Natural killer cell treated with Interleukin-12 subunit alpha and Interleukin-12 subunit beta and Interleukin-15 and Interleukin-18, amount 100 ng/mL, for 72 hours (primary cell): ENCODE measurements around the gene CENPO. TPM values are rescaled to one million over a fixed set of nuclear protein-coding genes. Genes with fewer than 3 reads are reported as not detected.

Source experiments
- ATAC-seq, 2 donors: fragments of 150-1000 bp; cut with Tn5 transposase in 1 of 2; sonication (Bioruptor Pico), chemical (Tn5 transposase) in 1 of 2; 2 replicates each; pipeline ENCODE4 v1.10.0; 2021
- DNase-seq: peaks from one replicate; pipeline ENCODE4 v3.0.0; 2022; ENCODE audit warnings: low spot score
- H3K27ac Mint-ChIP-seq, 2 donors: 1 replicate in 1 of 2; 2 replicates in 1 of 2; pipeline ENCODE4 v1.8.0; 2022; ENCODE audit warnings: mixed read lengths in 2 of 2, mild to moderate bottlenecking in 1 of 2, moderate library complexity in 1 of 2
- H3K27me3 Mint-ChIP-seq, 2 donors: 1 replicate in 1 of 2; 2 replicates in 1 of 2; pipeline ENCODE4 v1.8.0; 2022; ENCODE audit warnings: mixed read lengths in 2 of 2
- H3K36me3 Mint-ChIP-seq: one replicate; pipeline ENCODE4 v1.8.0; 2022; ENCODE audit warnings: mixed read lengths
- H3K4me1 Mint-ChIP-seq, 2 donors: 1 replicate in 1 of 2; 2 replicates in 1 of 2; pipeline ENCODE4 v1.8.0; 2022; ENCODE audit warnings: low read depth in 2 of 2, mixed read lengths in 2 of 2, mild to moderate bottlenecking in 1 of 2
- H3K4me3 Mint-ChIP-seq: one replicate; pipeline ENCODE4 v1.8.0; 2022; ENCODE audit warnings: mixed read lengths
- H3K9me3 Mint-ChIP-seq: 2 replicates; pipeline ENCODE4 v1.8.0; 2022; ENCODE audit warnings: mixed read lengths
- total RNA-seq, 2 donors: library from RNA; stranded (reverse); gene quantifications; one replicate each; pipeline ENCODE4 v1.2.3, GENCODE V29; 2022

Gene CENPO
- total RNA-seq, 2 donors from 2014 or later: 35.3 to 69.1 TPM

DNA sequence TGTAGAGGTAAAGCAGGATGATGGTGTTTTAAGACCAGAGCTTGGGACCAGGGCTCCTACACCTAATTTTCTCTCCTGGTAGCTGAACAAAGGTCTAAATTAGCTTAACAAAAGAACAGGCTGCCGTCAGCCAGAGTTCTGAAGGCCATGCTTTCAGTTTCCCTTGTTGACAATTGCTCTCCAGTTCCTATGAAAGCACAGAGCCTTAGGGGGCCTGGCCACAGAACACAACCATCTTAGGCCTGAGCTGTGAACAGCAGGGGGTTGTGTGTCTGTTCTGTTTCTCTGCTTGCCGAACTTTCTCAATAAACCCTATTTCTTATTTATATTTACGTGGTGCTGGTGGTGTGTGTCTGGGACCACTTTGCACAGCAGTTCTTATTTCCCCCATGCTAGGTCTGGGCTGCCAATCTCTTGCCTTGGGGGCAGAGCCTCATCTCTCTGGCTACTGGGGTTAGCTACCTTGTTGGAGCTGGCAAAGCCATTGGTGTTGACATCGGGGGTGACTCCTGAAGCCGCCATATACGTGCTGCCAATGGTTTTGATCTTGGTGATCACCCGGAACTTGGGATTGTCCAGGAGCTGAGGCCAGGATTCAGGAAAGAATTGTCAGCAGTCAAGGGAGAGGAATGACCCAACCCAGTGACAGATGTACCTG lies 29.0 kb downstream of the CENPO start:
- no peak for DNase-seq
- no peaks in the 10 kb centered on the region for H3K9me3 Mint-ChIP-seq
- H3K36me3 Mint-ChIP-seq: peaks cover 7% of the 10 kb centered on the region
- peaks cover 13 to 15% of the 10 kb centered on the region in 2 donors for H3K4me1 Mint-ChIP-seq
- no peak overlapping the region for H3K4me3 Mint-ChIP-seq
- no peaks in the 10 kb centered on the region for H3K27me3 Mint-ChIP-seq
- no peak overlapping the region for H3K27ac Mint-ChIP-seq
- ATAC-seq: no peak

DNA sequence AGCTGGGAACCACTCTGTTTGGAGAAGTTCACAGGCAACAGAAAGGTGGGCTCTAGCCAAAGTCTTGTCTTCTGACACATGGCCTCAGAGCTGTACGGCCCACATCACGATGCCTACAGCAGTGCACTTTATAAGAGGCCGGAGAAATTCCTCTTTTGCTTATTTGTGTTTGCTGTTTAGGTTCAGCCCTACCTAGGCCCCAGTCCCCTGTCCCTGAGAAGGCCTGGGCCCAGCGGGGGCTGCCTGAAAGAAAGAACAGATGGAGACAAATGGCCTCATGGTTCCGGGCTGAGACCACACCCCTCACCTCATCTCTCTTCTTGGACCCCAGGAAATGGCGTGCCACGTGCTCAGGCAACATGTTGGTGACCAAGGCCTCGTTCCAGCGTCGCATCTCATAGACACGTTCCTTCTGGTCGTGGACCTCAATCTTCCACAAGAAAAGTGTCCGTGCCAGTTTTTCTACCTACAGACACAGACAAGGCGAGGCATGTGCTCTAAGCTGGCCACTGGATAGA lies 30.9 kb downstream of the CENPO start:
- Mint-ChIP-seq H3K27ac (no peak overlapping the region), H3K4me1 (peaks cover 20 to 23% of the 10 kb centered on the region in 2 donors), H3K27me3 (no peaks in the 10 kb centered on the region), H3K36me3 (no peaks in the 10 kb centered on the region), H3K9me3 (no peaks in the 10 kb centered on the region), H3K4me3 (no peak overlapping the region)
- no peak for DNase-seq
- ATAC-seq: no peak

DNA sequence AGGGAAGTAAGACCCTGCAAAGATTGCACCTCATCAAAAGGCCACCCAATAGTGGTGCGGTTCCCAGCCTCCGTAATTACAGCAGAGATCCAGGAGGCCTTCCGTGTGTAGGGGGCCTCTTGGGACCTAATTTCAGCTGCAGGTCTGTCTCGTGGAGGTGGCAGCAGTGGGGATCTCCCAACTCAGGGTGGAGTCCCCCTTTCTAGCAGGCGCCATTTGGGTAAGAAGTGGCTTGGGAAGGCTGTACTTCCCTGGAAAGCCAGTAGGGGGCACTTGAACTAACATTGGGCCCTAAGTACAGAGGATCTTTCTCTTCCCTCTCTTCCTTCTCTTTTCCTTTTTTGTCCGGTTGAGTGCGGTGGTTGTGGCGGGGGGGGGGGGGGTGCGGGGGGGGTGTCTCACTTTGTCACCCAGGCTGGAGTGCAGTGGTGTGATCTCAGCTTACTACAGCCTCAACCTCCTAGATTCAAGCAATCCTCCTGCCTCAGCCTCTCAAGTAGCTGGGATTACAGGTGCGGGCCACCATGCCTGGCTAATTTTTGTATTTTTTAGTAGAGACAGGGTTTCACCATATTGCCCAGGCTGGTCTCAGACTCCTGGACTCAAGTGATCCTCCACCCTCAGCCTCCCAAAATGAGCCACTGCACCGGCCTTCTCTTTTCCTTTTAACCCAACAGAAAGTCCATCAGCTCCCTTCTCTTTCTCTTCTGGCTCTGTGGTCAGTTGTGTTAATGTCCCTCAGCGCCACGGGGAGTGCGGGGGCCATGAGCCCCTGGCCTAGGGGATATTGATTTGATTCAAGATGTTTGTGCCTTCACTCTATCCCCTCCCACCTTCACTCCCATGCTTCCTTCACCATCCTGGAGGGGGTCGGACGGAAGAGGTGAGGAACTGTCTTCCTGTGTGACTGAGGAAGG lies 32.0 kb downstream of the CENPO start:
- ATAC-seq: no peak
- no peaks in the 10 kb centered on the region for H3K36me3 Mint-ChIP-seq
- no peaks in the 10 kb centered on the region for H3K9me3 Mint-ChIP-seq
- peaks cover 20 to 23% of the 10 kb centered on the region in 2 donors for H3K4me1 Mint-ChIP-seq
- no peaks in the 10 kb centered on the region for H3K27me3 Mint-ChIP-seq
- peak overlapping the region; percentile 60 to 76 for H3K27ac Mint-ChIP-seq
- H3K4me3 Mint-ChIP-seq: no peak overlapping the region
- DNase-seq: no peak

DNA sequence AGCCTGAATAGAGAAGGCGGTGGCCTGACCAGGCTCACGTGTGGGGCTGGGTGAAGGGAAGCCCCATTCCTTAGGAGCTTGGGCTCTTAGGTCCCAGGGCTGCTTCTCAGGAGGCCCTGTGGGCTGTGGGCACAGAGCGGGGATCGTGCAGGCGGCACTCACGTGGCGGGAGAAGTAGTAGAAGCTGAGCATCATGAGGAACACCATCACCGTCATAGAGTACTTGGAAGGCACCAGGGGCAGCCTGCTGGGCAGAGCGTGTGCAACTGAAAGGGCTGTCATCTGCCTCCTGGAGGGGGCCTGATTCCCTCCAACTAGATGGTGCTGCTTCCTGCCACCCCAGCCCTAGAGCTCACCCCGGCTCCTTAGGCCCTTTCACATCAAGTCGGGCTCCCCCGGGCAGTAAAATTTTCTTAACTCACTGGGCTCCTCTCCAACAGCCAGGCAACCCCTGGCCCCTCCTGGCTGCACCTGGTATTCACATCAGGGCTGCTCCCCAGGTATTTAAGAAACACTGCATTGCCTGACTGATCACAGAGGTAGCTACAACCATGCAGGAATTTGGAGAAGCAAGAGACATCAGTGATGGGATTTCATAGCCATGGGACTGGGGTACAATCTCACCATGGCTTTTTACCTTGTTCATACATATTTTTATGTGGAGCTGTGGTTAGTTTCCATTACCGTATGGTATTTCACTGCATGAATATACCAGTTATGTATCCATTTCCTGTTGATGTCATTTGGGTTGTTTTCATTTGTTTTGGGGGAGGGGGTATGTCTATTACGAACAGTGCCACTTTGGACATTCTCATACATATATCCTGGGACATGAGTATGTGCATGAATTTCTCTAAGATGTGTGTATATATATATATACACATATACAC lies 32.9 kb downstream of the CENPO start:
- Mint-ChIP-seq H3K4me1 (peaks cover 20 to 23% of the 10 kb centered on the region in 2 donors), H3K27me3 (no peaks in the 10 kb centered on the region), H3K27ac (peak overlapping the region; percentile 60 to 76), H3K4me3 (peak overlapping the region; percentile 25), H3K9me3 (no peaks in the 10 kb centered on the region), H3K36me3 (no peaks in the 10 kb centered on the region)
- ATAC-seq (peak in 1 of 2 donors; percentile 40), DNase-seq (no peak)

DNA sequence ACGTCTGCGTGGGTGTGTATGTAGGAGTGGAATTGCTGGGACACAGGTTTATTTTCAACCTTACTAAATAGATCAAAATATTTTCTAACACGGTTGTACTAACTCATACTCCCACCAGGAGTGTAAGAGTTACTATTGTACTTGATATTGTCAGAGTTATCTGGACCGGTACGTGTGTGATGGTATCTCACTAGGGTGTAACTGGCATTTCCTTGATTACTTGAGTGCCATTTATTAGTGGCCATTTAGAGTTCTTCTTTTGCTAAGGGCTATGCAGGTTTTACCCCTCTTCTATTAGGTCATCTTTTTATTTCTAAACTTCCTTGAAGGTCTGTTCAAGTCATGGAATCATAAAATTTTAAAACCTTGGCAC lies 33.5 kb downstream of the CENPO start:
- peak overlapping the region; percentile 60 to 76 for H3K27ac Mint-ChIP-seq

DNA sequence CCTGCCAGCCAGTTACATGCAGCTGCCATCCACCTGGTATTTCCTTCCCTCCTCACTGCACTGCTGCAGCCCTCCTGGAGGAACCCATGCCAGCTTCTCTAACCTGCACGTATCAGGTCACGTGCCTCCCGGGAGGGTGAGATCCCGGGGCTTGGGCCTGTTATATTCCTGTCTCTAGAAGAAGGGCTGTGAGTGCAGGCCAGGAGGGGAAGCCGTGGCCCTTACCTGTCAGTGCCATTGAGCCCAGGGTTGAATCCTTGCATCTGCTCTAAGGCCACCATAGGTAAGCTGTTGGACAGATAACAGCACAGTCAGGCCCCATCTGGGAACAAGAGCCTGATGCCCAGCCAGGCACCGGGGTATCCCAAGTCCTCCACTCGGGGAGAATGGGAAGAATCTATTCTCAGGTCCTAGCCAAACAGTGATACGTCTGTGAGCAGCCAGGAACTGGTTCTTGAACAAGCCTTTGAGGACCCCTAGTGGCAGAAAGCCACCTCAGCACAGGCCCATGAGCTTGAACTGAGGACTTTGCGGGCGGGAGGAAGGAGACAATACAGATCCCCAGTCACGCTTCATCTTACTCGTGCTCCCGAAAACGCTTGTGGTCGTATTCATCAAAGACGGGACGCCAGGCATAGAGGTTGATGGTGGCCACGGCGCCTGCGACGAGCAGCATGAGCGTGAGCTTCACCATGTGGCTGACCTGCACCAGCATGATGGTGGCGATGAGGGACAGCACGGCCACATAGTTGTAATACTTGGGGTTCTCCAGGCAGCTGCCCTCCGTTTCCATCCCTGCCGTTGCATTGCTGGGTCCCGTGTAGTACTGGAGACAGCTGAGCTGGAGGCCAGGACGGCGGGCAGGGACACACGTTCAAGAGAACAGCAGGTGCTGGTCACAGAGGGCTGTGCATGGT lies 34.4 kb downstream of the CENPO start:
- Mint-ChIP-seq H3K27ac (peak overlapping the region in 1 of 2 donors; percentile 76), H3K36me3 (no peaks in the 10 kb centered on the region), H3K4me3 (peak overlapping the region; percentile 32), H3K27me3 (no peaks in the 10 kb centered on the region), H3K4me1 (peaks cover 20 to 23% of the 10 kb centered on the region in 2 donors), H3K9me3 (no peaks in the 10 kb centered on the region)
- ATAC-seq (peak; percentile 83 to 86), DNase-seq (peak; percentile 79)

More for the DNA sequence above, 33.5 kb downstream of the CENPO start:
- ATAC-seq (no peak), DNase-seq (no peak)
- Mint-ChIP-seq H3K9me3 (no peaks in the 10 kb centered on the region), H3K4me1 (peaks cover 20 to 23% of the 10 kb centered on the region in 2 donors), H3K36me3 (no peaks in the 10 kb centered on the region), H3K4me3 (peak overlapping the region; percentile 25), H3K27me3 (no peaks in the 10 kb centered on the region)

DNA sequence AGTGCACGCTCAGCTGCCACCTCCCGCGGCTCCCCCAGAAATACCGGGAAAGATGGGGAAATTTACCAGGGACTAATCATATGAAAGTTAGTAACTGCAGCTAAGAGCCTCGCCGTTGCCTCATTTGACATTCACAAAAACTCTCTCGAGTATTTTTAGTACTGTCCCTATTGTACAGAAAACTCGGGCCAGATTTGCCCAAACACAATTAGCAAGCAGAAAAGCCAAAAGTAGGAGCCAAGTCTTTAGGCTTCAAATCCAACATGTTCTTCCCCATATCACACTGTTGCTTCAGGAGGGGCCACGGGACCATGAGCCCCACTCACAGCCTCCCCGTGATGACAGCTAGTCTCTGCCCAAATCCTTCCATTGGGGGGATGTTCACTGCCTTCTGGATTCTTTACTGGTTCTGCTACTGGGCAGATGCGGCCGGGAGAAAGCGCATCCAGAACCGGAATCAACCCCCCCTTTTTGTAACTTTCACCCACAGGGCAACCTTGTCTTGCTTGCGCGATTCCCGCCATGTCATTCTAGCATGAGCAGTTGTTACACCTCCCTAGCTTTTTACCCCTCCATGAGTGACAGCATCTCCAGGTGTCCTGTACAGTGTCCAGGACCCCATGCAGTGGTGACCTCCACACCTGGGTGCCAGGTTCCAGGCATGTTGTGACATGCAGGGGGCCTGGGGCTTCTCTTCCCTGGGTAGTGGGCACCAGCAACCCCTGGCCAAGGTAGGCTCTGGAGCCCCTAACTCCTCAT lies 35.2 kb downstream of the CENPO start:
- H3K27ac Mint-ChIP-seq: no peak overlapping the region
- H3K9me3 Mint-ChIP-seq: no peaks in the 10 kb centered on the region
- H3K27me3 Mint-ChIP-seq: no peaks in the 10 kb centered on the region
- no peak for ATAC-seq
- peaks cover 20 to 23% of the 10 kb centered on the region in 2 donors for H3K4me1 Mint-ChIP-seq
- DNase-seq: no peak
- no peak overlapping the region for H3K4me3 Mint-ChIP-seq
- H3K36me3 Mint-ChIP-seq: no peaks in the 10 kb centered on the region

DNA sequence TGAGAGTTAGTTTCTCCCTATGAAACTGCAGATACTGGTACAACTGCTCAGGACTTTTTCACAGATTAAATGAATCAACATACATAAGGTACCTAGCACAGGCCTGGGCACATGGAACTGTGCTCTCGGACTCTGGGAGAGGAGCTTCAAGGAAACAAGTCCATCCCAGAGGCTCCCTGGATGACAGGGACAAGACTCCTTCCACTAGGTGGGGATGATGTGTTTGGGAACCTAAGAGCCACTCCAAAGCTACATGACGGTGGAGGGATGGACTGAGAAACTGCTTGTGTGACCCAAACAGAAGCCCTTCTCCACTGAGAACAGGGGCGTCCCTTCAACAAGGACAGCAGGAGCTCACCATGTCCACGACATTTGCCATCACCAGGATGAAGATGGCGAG lies 37.1 kb downstream of the CENPO start:
- Mint-ChIP-seq H3K36me3 (no peaks in the 10 kb centered on the region), H3K27ac (no peak overlapping the region), H3K9me3 (no peaks in the 10 kb centered on the region), H3K4me3 (no peak overlapping the region), H3K27me3 (no peaks in the 10 kb centered on the region), H3K4me1 (peaks cover 20 to 23% of the 10 kb centered on the region in 2 donors)
- ATAC-seq (no peak), DNase-seq (no peak)

DNA sequence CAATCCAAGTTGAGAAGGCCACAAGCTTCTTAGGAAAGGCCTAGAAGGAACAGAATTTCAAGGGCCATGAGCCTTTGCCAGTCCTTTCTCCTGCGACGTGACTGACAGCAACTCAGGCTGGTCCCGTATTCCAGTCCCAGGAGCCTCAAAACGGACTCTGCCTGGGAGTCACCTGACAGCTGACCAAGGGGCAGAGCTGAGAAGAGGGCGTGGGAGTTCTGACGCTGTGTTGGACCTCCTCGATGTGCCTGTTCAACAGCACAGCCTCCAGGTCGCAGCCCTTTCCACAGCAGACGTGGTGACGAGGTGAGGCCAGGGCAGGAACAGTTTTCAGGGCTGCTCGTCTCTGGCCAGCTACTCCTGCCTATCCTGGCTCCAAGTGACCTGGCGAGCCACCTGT lies 37.6 kb downstream of the CENPO start:
- no peak overlapping the region for H3K27ac Mint-ChIP-seq
- no peaks in the 10 kb centered on the region for H3K9me3 Mint-ChIP-seq
- no peak for DNase-seq
- no peaks in the 10 kb centered on the region for H3K27me3 Mint-ChIP-seq
- peaks cover 15 to 20% of the 10 kb centered on the region in 2 donors for H3K4me1 Mint-ChIP-seq
- ATAC-seq: no peak
- no peak overlapping the region for H3K4me3 Mint-ChIP-seq
- no peaks in the 10 kb centered on the region for H3K36me3 Mint-ChIP-seq

DNA sequence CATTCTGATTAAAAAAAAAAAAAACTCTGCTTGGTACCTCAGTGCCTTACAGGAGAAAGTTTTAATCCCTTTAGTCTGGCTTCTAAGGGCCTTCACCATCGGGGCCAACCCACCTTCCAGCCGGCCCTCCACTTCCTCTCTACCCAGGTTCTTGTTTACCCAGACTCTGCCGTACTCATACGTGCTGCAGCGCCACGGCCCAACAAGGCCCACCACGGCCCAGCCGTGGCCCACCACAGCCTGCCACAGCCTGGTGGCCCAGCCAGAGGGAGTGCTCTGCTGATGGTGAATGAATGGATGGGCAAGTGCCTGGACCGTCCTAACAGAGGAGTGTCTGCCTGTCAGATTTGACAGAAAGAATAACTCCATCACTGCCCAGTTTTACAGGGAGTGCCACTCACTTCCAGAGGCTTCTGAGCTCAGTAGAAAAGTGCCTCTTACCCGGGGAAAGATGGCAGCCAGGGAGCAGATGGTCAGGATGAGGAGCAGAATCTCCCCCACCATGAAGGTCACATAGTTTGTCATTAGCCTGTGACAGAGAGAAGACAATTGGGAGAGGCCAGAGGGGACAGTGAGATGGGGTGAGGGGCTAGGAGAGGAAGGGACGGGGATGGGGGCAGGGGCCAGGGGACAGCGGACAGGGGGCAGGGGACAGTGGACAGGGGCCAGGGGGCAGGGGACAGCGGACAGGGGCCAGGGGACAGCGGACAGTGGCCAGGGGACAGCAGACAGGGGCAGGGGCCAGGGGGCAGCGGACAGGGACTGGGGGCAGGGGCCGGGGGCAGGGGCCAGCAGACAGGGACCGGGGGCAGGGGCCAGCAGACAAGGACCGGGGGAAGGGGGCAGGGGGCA lies 38.2 kb downstream of the CENPO start:
- Mint-ChIP-seq H3K9me3 (no peaks in the 10 kb centered on the region), H3K27ac (no peak overlapping the region), H3K27me3 (no peaks in the 10 kb centered on the region), H3K4me3 (no peak overlapping the region), H3K36me3 (no peaks in the 10 kb centered on the region), H3K4me1 (peaks cover 11 to 14% of the 10 kb centered on the region in 2 donors)
- DNase-seq: peak; percentile 34
- no peak for ATAC-seq

DNA sequence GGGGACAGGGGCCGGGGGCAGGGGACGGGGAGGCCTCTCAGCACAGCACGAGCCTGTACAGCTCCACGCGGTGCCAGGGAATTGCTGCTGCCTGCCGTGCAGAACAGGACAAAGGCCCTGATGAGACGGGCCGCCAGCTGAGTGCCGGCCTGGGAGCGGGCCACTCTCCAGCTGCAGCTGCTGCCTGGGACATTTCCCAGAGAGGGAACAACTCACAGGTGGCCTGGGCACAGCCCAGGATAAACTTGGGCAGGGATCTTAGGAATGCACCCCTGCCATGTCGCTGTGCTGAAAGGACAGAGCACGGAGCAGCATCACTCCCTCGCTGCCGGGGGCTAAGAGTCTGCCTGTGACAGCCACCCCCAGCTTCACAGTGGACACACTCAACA lies 38.8 kb downstream of the CENPO start:
- no peak overlapping the region for H3K27ac Mint-ChIP-seq
- DNase-seq (peak; percentile 42), ATAC-seq (no peak)
- H3K9me3 Mint-ChIP-seq: no peaks in the 10 kb centered on the region
- H3K27me3 Mint-ChIP-seq: no peaks in the 10 kb centered on the region
- H3K4me3 Mint-ChIP-seq: no peak overlapping the region
- H3K36me3 Mint-ChIP-seq: no peaks in the 10 kb centered on the region
- peaks cover 8 to 9% of the 10 kb centered on the region in 2 donors for H3K4me1 Mint-ChIP-seq
